GM21447 (cell line): ENCODE results near the gene NUP210L.

Experiments used
- ATAC-seq: cut with Tn5 transposase; IDR thresholded peaks from one replicate; pipeline ENCODE4 v1.9.1; 2021; ENCODE audit not compliant: unreplicated experiment

The NUP210L gene

GRCh38 chr1:153945795-153946621 lies 208.9 kb downstream of the NUP210L start:
- peak; percentile 73 for ATAC-seq

- ATAC-seq, result no peak
Measured at GRCh38 chr1:153945131-153945794, 209.6 kb downstream of the NUP210L start.

GRCh38 chr1:153944827-153945117 lies 210.1 kb downstream of the NUP210L start:
- ATAC-seq, result no peak

- ATAC-seq, result no peak
Measured at GRCh38 chr1:153944005-153944826, 210.7 kb downstream of the NUP210L start.

- no peak for ATAC-seq
Measured at GRCh38 chr1:153942766-153943549, 211.9 kb downstream of the NUP210L start.
